ENCODE data around the gene MRPS22.

The MRPS22 gene

GRCh38 chr3:139326131-139326530, 17.7 kb upstream of the MRPS22 start:
- Histone ChIP-seq H3K36me3 (ENCODE audit: insufficient read depth, low read length) (no peaks in the 10 kb centered on the region), H3K4me2 (ENCODE audit: low read depth, low read length, poor library complexity, severe bottlenecking) (no peak overlapping the region), H3K9me3 (ENCODE audit: insufficient read depth, low read depth, low read length) (no peaks in the 10 kb centered on the region), H3K4me1 (ENCODE audit: insufficient read depth, low read length, poor library complexity, severe bottlenecking) (peaks cover 33% of the 10 kb centered on the region), H3K9ac (ENCODE audit: low read depth, low read length, poor library complexity, severe bottlenecking) (no peak overlapping the region), H4K20me1 (ENCODE audit: insufficient read depth, low read length, poor library complexity, severe bottlenecking) (no peaks in the 10 kb centered on the region), H3K79me2 (ENCODE audit: insufficient read depth, low read length) (no peaks in the 10 kb centered on the region), H3F3A (ENCODE audit: low read depth) (no peaks in the 10 kb centered on the region), H3K9me2 (replicated peaks; ENCODE audit: low read depth, low read length) (no peaks in the 10 kb centered on the region), H3K27me3 (ENCODE audit: insufficient read depth, low read length, poor library complexity, severe bottlenecking) (no peaks in the 10 kb centered on the region), H3K4me3 (ENCODE audit: low read length, poor library complexity, severe bottlenecking) (no peak overlapping the region), H2AFZ (ENCODE audit: low read length) (no peak overlapping the region)
- TF ChIP-seq EZH2phosphoT487 (IDR thresholded peaks at IDR 0.05; ENCODE audit: borderline replicate concordance), result no peak

- Histone ChIP-seq H3F3A (ENCODE audit: low read depth) (no peaks in the 10 kb centered on the region), H3K4me1 (ENCODE audit: insufficient read depth, low read length, poor library complexity, severe bottlenecking) (peaks cover 28% of the 10 kb centered on the region), H3K27me3 (ENCODE audit: insufficient read depth, low read length, poor library complexity, severe bottlenecking) (no peaks in the 10 kb centered on the region), H2AFZ (ENCODE audit: low read length) (0 out of 2 replicates have a peak overlapping the region, but pooled peaks have one; percentile 2), H4K20me1 (ENCODE audit: insufficient read depth, low read length, poor library complexity, severe bottlenecking) (no peaks in the 10 kb centered on the region), H3K9me2 (replicated peaks; ENCODE audit: low read depth, low read length) (no peaks in the 10 kb centered on the region), H3K36me3 (ENCODE audit: insufficient read depth, low read length) (no peaks in the 10 kb centered on the region), H3K4me3 (ENCODE audit: low read length, poor library complexity, severe bottlenecking) (no peak overlapping the region), H3K9ac (ENCODE audit: low read depth, low read length, poor library complexity, severe bottlenecking) (no peak overlapping the region), H3K9me3 (ENCODE audit: insufficient read depth, low read depth, low read length) (no peaks in the 10 kb centered on the region), H3K4me2 (ENCODE audit: low read depth, low read length, poor library complexity, severe bottlenecking) (no peak overlapping the region), H3K79me2 (ENCODE audit: insufficient read depth, low read length) (no peaks in the 10 kb centered on the region)
- TF ChIP-seq CTCF (conservative IDR thresholded peaks at IDR 0.05; ENCODE audit: low read length) (no peak), EZH2phosphoT487 (IDR thresholded peaks at IDR 0.05; ENCODE audit: borderline replicate concordance) (no peak)
Observed at GRCh38 chr3:139326707-139327106, 17.1 kb upstream of the MRPS22 start.

GRCh38 chr3:139327231-139327630, 16.6 kb upstream of the MRPS22 start:
- H3K4me3 ChIP-seq (ENCODE audit: low read length, poor library complexity, severe bottlenecking), result no peak overlapping the region
- H3K27me3 ChIP-seq (ENCODE audit: insufficient read depth, low read length, poor library complexity, severe bottlenecking), result no peaks in the 10 kb centered on the region
- no peaks in the 10 kb centered on the region for H3K9me2 ChIP-seq (replicated peaks; ENCODE audit: low read depth, low read length)
- no peaks in the 10 kb centered on the region for H3K9me3 ChIP-seq (ENCODE audit: insufficient read depth, low read depth, low read length)
- no peak for TF ChIP-seq CTCF (conservative IDR thresholded peaks at IDR 0.05; ENCODE audit: low read length)
- H3K4me1 ChIP-seq (ENCODE audit: insufficient read depth, low read length, poor library complexity, severe bottlenecking), result peaks cover 23% of the 10 kb centered on the region
- H4K20me1 ChIP-seq (ENCODE audit: insufficient read depth, low read length, poor library complexity, severe bottlenecking), result no peaks in the 10 kb centered on the region
- H3K36me3 ChIP-seq (ENCODE audit: insufficient read depth, low read length), result no peaks in the 10 kb centered on the region
- no peak overlapping the region for H3K4me2 ChIP-seq (ENCODE audit: low read depth, low read length, poor library complexity, severe bottlenecking)
- no peaks in the 10 kb centered on the region for H3K79me2 ChIP-seq (ENCODE audit: insufficient read depth, low read length)
- H3F3A ChIP-seq (ENCODE audit: low read depth), result no peaks in the 10 kb centered on the region
- H3K9ac ChIP-seq (ENCODE audit: low read depth, low read length, poor library complexity, severe bottlenecking), result peak overlapping the region; percentile 25
- H2AFZ ChIP-seq (ENCODE audit: low read length), result 0 out of 2 replicates have a peak overlapping the region, but pooled peaks have one; percentile 2

- Histone ChIP-seq H3K4me2 (ENCODE audit: low read depth, low read length, poor library complexity, severe bottlenecking) (no peak overlapping the region), H3K9me3 (ENCODE audit: insufficient read depth, low read depth, low read length) (no peaks in the 10 kb centered on the region), H3K4me3 (ENCODE audit: low read length, poor library complexity, severe bottlenecking) (no peak overlapping the region), H3K9ac (ENCODE audit: low read depth, low read length, poor library complexity, severe bottlenecking) (peak overlapping the region; percentile 25), H3K4me1 (ENCODE audit: insufficient read depth, low read length, poor library complexity, severe bottlenecking) (peaks cover 19% of the 10 kb centered on the region), H3F3A (ENCODE audit: low read depth) (no peaks in the 10 kb centered on the region), H3K27me3 (ENCODE audit: insufficient read depth, low read length, poor library complexity, severe bottlenecking) (no peaks in the 10 kb centered on the region), H2AFZ (ENCODE audit: low read length) (peak overlapping the region; percentile 42; the same call in 1 of the 2 replicates), H3K79me2 (ENCODE audit: insufficient read depth, low read length) (no peaks in the 10 kb centered on the region), H4K20me1 (ENCODE audit: insufficient read depth, low read length, poor library complexity, severe bottlenecking) (no peaks in the 10 kb centered on the region), H3K9me2 (replicated peaks; ENCODE audit: low read depth, low read length) (no peaks in the 10 kb centered on the region), H3K36me3 (ENCODE audit: insufficient read depth, low read length) (no peaks in the 10 kb centered on the region)
- TF ChIP-seq CTCF (conservative IDR thresholded peaks at IDR 0.05; ENCODE audit: low read length) (no peak), EZH2phosphoT487 (IDR thresholded peaks at IDR 0.05; ENCODE audit: borderline replicate concordance) (no peak)
Observed at GRCh38 chr3:139327861-139328260, 16.0 kb upstream of the MRPS22 start.

All from Loucy (cell line).